H1 (cell line): Measurements from ENCODE around the gene RRM1. TPM values are rescaled to one million over a fixed set of nuclear protein-coding genes. Genes with fewer than 3 reads are reported as not detected.

Experiments
- CTCF ChIA-PET: fragments of 300-600 bp; sonication (Branson Sonifier 250); formaldehyde crosslinking; loops from one replicate; lab custom pipeline; 2021; ENCODE audit not compliant: partially characterized antibody; lab: Charles Lee
- POLR2A ChIA-PET: fragments of 300-600 bp; sonication (Branson Sonifier 250); formaldehyde crosslinking; loops from one replicate; lab custom pipeline; 2021; ENCODE audit warnings: inconsistent platforms; ENCODE audit not compliant: partially characterized antibody; lab: Charles Lee
- DNase-seq, 2 experiments: peaks; one replicate each; pipeline versions ENCODE4 v3.0.0 to v3.0.0-alpha.2; 2010 to 2022; ENCODE audit warnings: low spot score in 2 of 2, low read depth in 1 of 2, mixed read lengths in 1 of 2
- FAIRE-seq: peaks from 2 replicates; lab custom pipeline; 2011; peaks lifted over from hg19 to GRCh38; lab: Jason Lieb, UNC
- H2AFZ ChIP-seq: 2 replicates; pipeline ENCODE4 v1.8.1; 2012; ENCODE audit warnings: low read length, inconsistent platforms
- H2AK5ac ChIP-seq: 2 replicates; pipeline ENCODE4 v1.6.1; 2013; ENCODE audit warnings: low read depth, low read length
- H2BK120ac ChIP-seq: replicated peaks from 2 replicates; pipeline ENCODE3; 2013; ENCODE audit warnings: low read depth, low read length, inconsistent platforms
- H2BK12ac ChIP-seq: 2 replicates; pipeline ENCODE4 v1.6.1; 2013; ENCODE audit warnings: low read depth, low read length
- H2BK15ac ChIP-seq: 2 replicates; pipeline ENCODE4 v1.6.1; 2013; ENCODE audit warnings: low read length
- H2BK20ac ChIP-seq: 2 replicates; pipeline ENCODE4 v1.6.1; 2013; ENCODE audit warnings: low read length
- H2BK5ac ChIP-seq: 2 replicates; pipeline ENCODE4 v1.6.1; 2013; ENCODE audit warnings: low read depth, low read length
- H3K14ac ChIP-seq: 2 replicates; pipeline ENCODE4 v1.6.1; 2013; ENCODE audit warnings: inconsistent platforms; ENCODE audit not compliant: insufficient read length
- H3K18ac ChIP-seq: 2 replicates; pipeline ENCODE4 v1.6.1; 2013; ENCODE audit warnings: low read length; ENCODE audit errors: extremely low read depth
- H3K23ac ChIP-seq: 2 replicates; pipeline ENCODE4 v1.6.1; 2013; ENCODE audit warnings: inconsistent platforms; ENCODE audit not compliant: insufficient read length
- H3K23me2 ChIP-seq: 2 replicates; pipeline ENCODE4 v1.6.1; 2013; ENCODE audit warnings: low read depth, low read length
- H3K27ac ChIP-seq: 2 replicates; pipeline ENCODE4 v1.6.1; 2011; ENCODE audit warnings: low read depth, low read length, inconsistent platforms
- H3K27me3 ChIP-seq, 4 experiments: replicated peaks in 1 of 4; 1 replicate in 1 of 4; 2 replicates in 3 of 4; pipeline versions ENCODE4 v1.6.1 to v1.8.1; 2011 to 2013; ENCODE audit warnings: low read length in 3 of 4, mild to moderate bottlenecking in 3 of 4, inconsistent platforms in 2 of 4, mixed read lengths in 2 of 4, moderate library complexity in 1 of 4; ENCODE audit not compliant: control insufficient read depth in 3 of 4, insufficient read depth in 3 of 4; ENCODE audit errors: extremely low read depth in 1 of 4
- H3K36me3 ChIP-seq, 4 experiments: 2 replicates each; pipeline versions ENCODE4 v1.6.1 to v1.8.1; 2011 to 2013; ENCODE audit warnings: mild to moderate bottlenecking in 4 of 4, low read length in 3 of 4, moderate library complexity in 2 of 4, control low read depth in 1 of 4, inconsistent platforms in 1 of 4; ENCODE audit not compliant: insufficient read depth in 4 of 4, control insufficient read depth in 2 of 4
- H3K4ac ChIP-seq: replicated peaks from 2 replicates; pipeline ENCODE3; 2013; ENCODE audit warnings: low read length, low read depth, mixed read lengths, inconsistent platforms; ENCODE audit not compliant: insufficient read length
- H3K4me1 ChIP-seq, 4 experiments: replicated peaks in 1 of 4; 1 replicate in 1 of 4; 2 replicates in 3 of 4; pipeline versions ENCODE4 v1.6.1 to v1.8.1; 2011 to 2013; ENCODE audit warnings: low read length in 3 of 4, inconsistent platforms in 2 of 4, mixed read lengths in 1 of 4; ENCODE audit not compliant: insufficient read depth in 4 of 4, control insufficient read depth in 3 of 4
- H3K4me2 ChIP-seq, 2 experiments: 2 replicates each; pipeline versions ENCODE4 v1.6.1 to v1.8.1; 2011 to 2013; ENCODE audit warnings: low read depth in 2 of 2, low read length in 2 of 2, control low read depth in 1 of 2, inconsistent platforms in 1 of 2, mild to moderate bottlenecking in 1 of 2; ENCODE audit not compliant: insufficient read depth in 1 of 2
- H3K4me3 ChIP-seq, 4 experiments: fragments of 200-600, 300-600 bp in 1 of 4; sonication (generic), shearing (Covaris generic), sonication (Bioruptor Twin) in 1 of 4; 2 replicates each; pipeline versions ENCODE4 v1.5.1 to v1.8.1; 2011 to 2016; ENCODE audit warnings: low read length in 4 of 4, low read depth in 3 of 4, control low read depth in 2 of 4, inconsistent platforms in 2 of 4, mild to moderate bottlenecking in 2 of 4, mixed read lengths in 1 of 4, moderate library complexity in 1 of 4; ENCODE audit not compliant: insufficient read depth in 2 of 4; ENCODE audit errors: extremely low read depth in 1 of 4
- H3K56ac ChIP-seq: replicated peaks from 2 replicates; pipeline ENCODE3; 2013; ENCODE audit warnings: low read depth, mild to moderate bottlenecking, mixed read lengths, low read length, inconsistent platforms; ENCODE audit not compliant: insufficient read length
- H3K79me1 ChIP-seq: 2 replicates; pipeline ENCODE4 v1.6.1; 2013; ENCODE audit warnings: low read depth, low read length, control low read depth
- H3K79me2 ChIP-seq, 2 experiments: 2 replicates each; pipeline versions ENCODE4 v1.6.1 to v1.8.1; 2012 to 2013; ENCODE audit warnings: low read length in 2 of 2, mild to moderate bottlenecking in 2 of 2, inconsistent platforms in 1 of 2; ENCODE audit not compliant: insufficient read depth in 2 of 2, control insufficient read depth in 1 of 2
- H3K9ac ChIP-seq, 4 experiments: replicated peaks in 1 of 4; 1 replicate in 1 of 4; 2 replicates in 3 of 4; pipeline versions ENCODE4 v1.6.1 to v1.8.1; 2011 to 2013; ENCODE audit warnings: low read depth in 3 of 4, low read length in 3 of 4, control low read depth in 2 of 4, mild to moderate bottlenecking in 2 of 4, moderate library complexity in 2 of 4, inconsistent platforms in 1 of 4; ENCODE audit errors: extremely low read depth in 1 of 4
- H3K9me3 ChIP-seq, 2 experiments: 2 replicates each; pipeline versions ENCODE4 v1.6.1 to v1.8.1; 2012 to 2013; ENCODE audit warnings: mild to moderate bottlenecking in 2 of 2, moderate library complexity in 2 of 2, control low read depth in 1 of 2, inconsistent platforms in 1 of 2, low read depth in 1 of 2, low read length in 1 of 2, mixed read lengths in 1 of 2; ENCODE audit not compliant: insufficient read depth in 2 of 2
- H4K20me1 ChIP-seq, 2 experiments: replicated peaks in 1 of 2; 2 replicates each; pipeline versions ENCODE3 to v1.8.1; 2011 to 2013; ENCODE audit warnings: inconsistent platforms in 2 of 2, low read length in 2 of 2, mild to moderate bottlenecking in 1 of 2; ENCODE audit not compliant: insufficient read depth in 2 of 2, control insufficient read depth in 1 of 2
- H4K5ac ChIP-seq: 2 replicates; pipeline ENCODE4 v1.6.1; 2013; ENCODE audit warnings: low read length, low read depth, mixed read lengths, inconsistent platforms; ENCODE audit not compliant: insufficient read length
- H4K8ac ChIP-seq: 2 replicates; pipeline ENCODE4 v1.8.0; 2013; ENCODE audit warnings: mild to moderate bottlenecking, moderate library complexity, low read length, inconsistent platforms; ENCODE audit not compliant: insufficient read depth; ENCODE audit errors: extremely low read depth
- H4K91ac ChIP-seq: replicated peaks from 2 replicates; pipeline ENCODE3; 2013; ENCODE audit warnings: low read length, mixed read lengths, inconsistent platforms; ENCODE audit not compliant: insufficient read length
- ASH2L ChIP-seq: fragments of 200-600, 300-600 bp; sonication (generic); IDR thresholded peaks from one replicate; pipeline ENCODE4 v1.7.1; 2017; ENCODE audit warnings: low read length
- FOSL1 ChIP-seq: IDR thresholded peaks from 2 replicates; pipeline ENCODE4 v1.6.1; 2011; ENCODE audit warnings: mild to moderate bottlenecking, low read depth, low read length, moderate library complexity; ENCODE audit not compliant: insufficient read depth
- JUND ChIP-seq: IDR thresholded peaks from 2 replicates; pipeline ENCODE4 v1.6.1; 2011; ENCODE audit warnings: mild to moderate bottlenecking, improper control_type of control experiment, low read length
- KDM4A ChIP-seq: IDR thresholded peaks from one replicate; pipeline ENCODE4 v1.7.1; 2012; ENCODE audit warnings: low read depth, mild to moderate bottlenecking, moderate library complexity, low read length, inconsistent platforms; ENCODE audit not compliant: severe bottlenecking
- POLR2A ChIP-seq, 2 experiments: IDR thresholded peaks; 1 replicate in 1 of 2; 2 replicates in 1 of 2; pipeline ENCODE4 v1.6.1; 2011; ENCODE audit warnings: low read depth in 2 of 2, low read length in 2 of 2, mild to moderate bottlenecking in 2 of 2; ENCODE audit errors: control extremely low read depth in 1 of 2
- RBBP5 ChIP-seq: IDR thresholded peaks from 2 replicates; pipeline ENCODE4 v1.7.1; 2012; ENCODE audit warnings: low read depth, mild to moderate bottlenecking, inconsistent platforms, low read length, moderate library complexity, borderline replicate concordance
- WGBS, 2 experiments: shearing (Covaris generic) in 1 of 2; methylation state at CpG; one replicate each; pipeline versions ENCODE4 v1.1.6 to v1.1.7; 2013 to 2015; ENCODE audit warnings: low lambda C conversion rate in 2 of 2, mixed read lengths in 2 of 2, inconsistent platforms in 1 of 2, low coverage in 1 of 2, missing lambda C conversion rate in 1 of 2; ENCODE audit not compliant: insufficient replicate concordance in 2 of 2, insufficient coverage in 1 of 2, insufficient read length in 1 of 2; ENCODE audit errors: extremely low coverage in 1 of 2, missing lambda C conversion rate in 1 of 2; 5-methylcytosine and 5-hydroxymethylcytosine counted together
- polyA plus RNA-seq, 7 experiments: library from polyadenylated mRNA; depleted of rRNA in 3 of 7; stranded (reverse) in 5 of 7; unstranded in 2 of 7; fragments of >200 nt in 5 of 7; fragments of 200-250 nt in 2 of 7; gene quantifications; 1 replicate in 5 of 7; 2 replicates in 1 of 7; 4 replicates in 1 of 7; pipeline versions ENCODE4 v1.2.1 to v1.2.3, GENCODE V29; 2011 to 2013; ENCODE audit warnings: missing spikeins in 2 of 7, mixed read lengths in 2 of 7
- total RNA-seq: library from RNA; stranded (reverse); fragmentation: NEBNext Ultra II Directional; extraction: Animal tissue kit (Norgen Biotek cat#: 25700); gene quantifications from 2 replicates; pipeline ENCODE4 v1.2.1, GENCODE V29; 2021

RRM1 gene
- total and polyA plus RNA-seq, 2 of the 8 experiments (the other 6 are each of a cell fraction or from before 2014, with no cell fraction given), result 63.6 to 126 TPM

DNA sequence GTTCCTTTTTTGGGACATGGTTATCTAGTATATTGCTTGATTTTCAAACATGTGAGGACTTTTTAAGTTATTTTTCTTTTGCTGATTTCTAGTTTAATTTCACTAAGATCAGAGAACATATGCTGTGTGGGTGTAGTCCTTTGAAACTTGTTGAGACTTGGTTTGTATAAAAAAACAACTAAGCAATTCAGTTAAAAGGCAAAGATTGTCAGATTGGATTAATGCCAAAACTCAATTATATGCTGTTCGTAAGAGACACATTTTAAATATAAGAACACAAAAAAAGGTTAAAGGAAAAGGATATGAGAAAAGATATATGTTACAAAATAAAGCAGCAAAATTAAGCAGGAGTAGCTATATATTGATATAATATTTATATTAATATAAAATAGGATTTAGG lies 17.8 kb upstream of the RRM1 start:
- H4K8ac ChIP-seq, result no peak overlapping the region
- 89% methylated on average over 1 of the region's 1 CpG; no CpG with 5 or more reads in 1 of the 2 experiments for WGBS, 2 experiments
- no peak overlapping the region for H3K56ac ChIP-seq
- ChIA-PET POLR2A (no interaction called here), CTCF (no interaction called here)
- no peaks in the 10 kb centered on the region for H3K9me3 ChIP-seq
- no peak overlapping the region for H2AK5ac ChIP-seq
- no peaks in the 10 kb centered on the region; a peak in 1 of 7 replicates for H3K27me3 ChIP-seq
- H3K4me1 ChIP-seq, result no peaks in the 10 kb centered on the region
- H3K18ac ChIP-seq, result no peak overlapping the region
- no peaks in the 10 kb centered on the region for H3K79me1 ChIP-seq
- H4K20me1 ChIP-seq, result no peaks in the 10 kb centered on the region
- H2AFZ ChIP-seq, result no peak overlapping the region
- no peak overlapping the region for H3K23ac ChIP-seq
- no peak for FAIRE-seq
- H3K79me2 ChIP-seq, result no peaks in the 10 kb centered on the region
- TF ChIP-seq KDM4A, result no peak
- no peak for TF ChIP-seq JUND
- TF ChIP-seq RBBP5, result no peak
- no peak for TF ChIP-seq POLR2A (IDR thresholded peaks at IDR 0.05; ENCODE audit: control extremely low read depth in 1 of 2, low read depth in 2 of 2, low read length in 2 of 2)
- no peak for TF ChIP-seq ASH2L
- no peak for TF ChIP-seq FOSL1
- TF ChIP-seq, all 59 proteins: peak for 0
- Histone ChIP-seq H2BK20ac (no peak overlapping the region), H3K4me2 (no peak overlapping the region), H3K4ac (no peak overlapping the region), H2BK120ac (no peak overlapping the region), H2BK5ac (no peak overlapping the region), H3K9ac (no peak overlapping the region), H2BK15ac (no peak overlapping the region), H4K91ac (no peak overlapping the region), H2BK12ac (no peak overlapping the region), H3K14ac (no peak overlapping the region), H3K36me3 (no peaks in the 10 kb centered on the region), H3K27ac (no peak overlapping the region), H3K4me3 (no peak overlapping the region), H3K23me2 (no peaks in the 10 kb centered on the region), H4K5ac (no peak overlapping the region)
- no peak for DNase-seq
